ENCODE measurements around the gene AK5. TPM values are rescaled to one million over a fixed set of nuclear protein-coding genes. Genes with fewer than 3 reads are reported as not detected.

Gene AK5
- total and polyA plus RNA-seq, 2 experiments from 2014 or later, result 8.8 to 12.2 TPM

- Histone ChIP-seq H3K4me2 (no peak overlapping the region), H4K20me1 (replicated peaks; ENCODE audit: insufficient read depth) (no peaks in the 10 kb centered on the region), H2AFZ (no peak overlapping the region), H3K27me3 (ENCODE audit: insufficient read depth) (no peaks in the 10 kb centered on the region), H3K4me3 (no peak overlapping the region), H3F3A (replicated peaks; ENCODE audit: low read depth) (no peaks in the 10 kb centered on the region), H3K27ac (ENCODE audit: low read depth) (no peak overlapping the region), H3K79me2 (replicated peaks; ENCODE audit: insufficient read depth) (no peaks in the 10 kb centered on the region), H3K9me2 (ENCODE audit: insufficient read depth) (no peaks in the 10 kb centered on the region), H3K4me1 (ENCODE audit: insufficient read depth) (peaks cover 15% of the 10 kb centered on the region), H3K36me3 (ENCODE audit: insufficient read depth) (no peaks in the 10 kb centered on the region)
- DNase-seq (ENCODE audit: low spot score) (no peak), ATAC-seq (no peak)
- Mint-ChIP-seq H3K4me3 (no peak overlapping the region), H3K36me3 (ENCODE audit: low read depth) (no peaks in the 10 kb centered on the region), H3K27me3 (ENCODE audit: insufficient read depth, low read depth, poor library complexity) (peaks cover 2% of the 10 kb centered on the region), H3K9me3 (no peaks in the 10 kb centered on the region; the same call in 2 of the 3 replicates), H3K4me1 (peaks cover 25% of the 10 kb centered on the region; the same call in 2 of the 3 replicates), H3K27ac (no peak overlapping the region)
- TF ChIP-seq CREB1 (CRISPR knock-in tag; IDR thresholded peaks at IDR 0.05; ENCODE audit: low read depth) (no peak), ZNF462 (CRISPR knock-in tag; IDR thresholded peaks at IDR 0.05) (no peak), NANOG (IDR thresholded peaks at IDR 0.05; ENCODE audit: borderline replicate concordance) (no peak), ETS1 (IDR thresholded peaks at IDR 0.05) (no peak), CTCF (conservative IDR thresholded peaks at IDR 0.05; ENCODE audit: low read depth in 2 of 2) (no peak), ZNF114 (CRISPR knock-in tag; IDR thresholded peaks at IDR 0.05) (no peak), POLR2AphosphoS5 (IDR thresholded peaks at IDR 0.05; ENCODE audit: low read depth) (no peak), EZH2phosphoT487 (IDR thresholded peaks at IDR 0.05; ENCODE audit: unreplicated experiment) (no peak), ZNF331 (CRISPR knock-in tag; IDR thresholded peaks at IDR 0.05; ENCODE audit: low read depth) (no peak), EZH2 (IDR thresholded peaks at IDR 0.05; ENCODE audit: low read depth, unreplicated experiment) (no peak), STAT1 (IDR thresholded peaks at IDR 0.05; ENCODE audit: unreplicated experiment) (no peak), REST (IDR thresholded peaks at IDR 0.05; ENCODE audit: unreplicated experiment) (no peak), JUNB (IDR thresholded peaks at IDR 0.05; ENCODE audit: unreplicated experiment) (no peak)
These were observed 105.7 kb downstream of the AK5 start for GRCh38 chr1:77387553-77387952.

Measured in GM23338 (cell line).